GM18861 (cell line): Measurements from ENCODE around the gene MYG1.

Experiments used
- ATAC-seq: cut with Tn5 transposase; IDR thresholded peaks from one replicate; pipeline ENCODE4 v1.9.1; 2021; ENCODE audit not compliant: unreplicated experiment

MYG1 gene

GRCh38 chr12:53352331-53353256, 53.1 kb downstream of the MYG1 start:
- ATAC-seq, result no peak

- ATAC-seq, result no peak
These were observed 53.8 kb downstream of the MYG1 start for GRCh38 chr12:53353257-53353655.

- no peak for ATAC-seq
These were observed 55.6 kb downstream of the MYG1 start for GRCh38 chr12:53355121-53355520.
